GM21423 (cell line): ENCODE results near the gene ARMH3.
"Not testable (repeated sequence)": the region's sequence is repeated elsewhere in the genome, so short reads cannot be mapped to it uniquely, and the experiment has no call there.

Experiments used
- ATAC-seq: cut with Tn5 transposase; IDR thresholded peaks from one replicate; pipeline ENCODE4 v1.9.1; 2021; ENCODE audit warnings: mild to moderate bottlenecking, moderate library complexity; ENCODE audit not compliant: unreplicated experiment

The ARMH3 gene

DNA sequence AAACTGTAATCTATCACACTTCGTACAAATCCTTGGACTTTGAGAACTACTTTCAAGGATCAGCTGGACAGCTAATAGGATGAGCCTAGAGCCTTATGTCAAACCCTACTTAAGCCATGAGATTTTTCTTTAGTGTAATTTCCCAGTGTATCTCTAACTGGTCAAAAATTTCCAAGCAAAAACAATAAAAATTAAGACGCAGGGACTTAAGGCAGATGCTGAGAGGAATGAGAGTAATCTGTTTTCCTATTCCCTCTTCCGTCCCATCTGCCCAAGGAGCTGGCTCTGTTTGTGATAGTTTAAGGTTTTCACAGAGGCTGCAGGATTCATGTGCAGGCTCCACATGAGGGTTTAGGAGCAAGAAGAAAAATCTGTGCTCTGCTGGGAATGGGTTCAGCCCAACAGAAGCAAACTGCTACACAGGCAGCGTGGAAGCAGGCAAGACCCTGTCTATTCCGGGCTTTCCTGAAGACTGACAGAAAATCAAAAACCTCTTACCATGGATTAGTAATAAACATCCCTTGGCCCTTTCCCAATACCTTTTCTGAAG, 62.2 kb downstream of the ARMH3 start:
- ATAC-seq: no peak

DNA sequence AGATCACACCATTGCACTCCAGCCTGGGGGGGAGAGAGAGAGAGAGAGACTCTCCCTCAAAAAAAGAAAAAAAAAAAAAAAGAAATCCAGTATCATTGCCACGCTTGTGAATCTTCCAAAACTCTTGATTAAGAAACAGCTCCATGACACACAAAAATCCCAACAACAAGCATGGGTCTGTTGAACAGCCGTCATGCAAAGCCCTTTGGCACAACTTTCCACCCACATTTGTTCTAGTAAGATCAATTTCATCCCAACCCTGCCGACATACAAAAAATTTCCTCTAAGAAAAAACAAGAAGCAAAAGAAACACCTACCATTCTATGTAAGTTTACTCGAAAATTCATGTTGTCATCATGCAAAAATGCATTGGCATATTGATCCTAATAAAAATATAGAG, 62.8 kb downstream of the ARMH3 start:
- ATAC-seq: no peak

DNA sequence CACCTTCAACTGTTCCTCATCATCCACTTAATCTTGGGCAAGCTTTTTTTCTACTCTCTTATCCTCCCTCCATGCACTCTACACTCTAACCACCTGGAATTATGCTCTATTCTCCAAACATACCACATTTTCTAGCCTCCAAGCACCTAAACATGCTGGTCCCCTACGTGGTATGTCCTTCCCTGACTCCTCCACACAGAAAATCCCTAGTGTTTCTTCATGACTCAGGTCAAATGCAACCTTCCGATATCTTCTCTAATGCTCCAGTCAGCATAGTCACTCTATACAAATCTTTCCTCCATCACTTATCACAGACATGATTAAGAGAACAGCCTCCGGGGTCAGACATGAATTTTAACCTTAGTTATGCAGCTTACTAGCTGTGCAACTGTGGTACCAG, 68.8 kb downstream of the ARMH3 start:
- ATAC-seq: no peak

DNA sequence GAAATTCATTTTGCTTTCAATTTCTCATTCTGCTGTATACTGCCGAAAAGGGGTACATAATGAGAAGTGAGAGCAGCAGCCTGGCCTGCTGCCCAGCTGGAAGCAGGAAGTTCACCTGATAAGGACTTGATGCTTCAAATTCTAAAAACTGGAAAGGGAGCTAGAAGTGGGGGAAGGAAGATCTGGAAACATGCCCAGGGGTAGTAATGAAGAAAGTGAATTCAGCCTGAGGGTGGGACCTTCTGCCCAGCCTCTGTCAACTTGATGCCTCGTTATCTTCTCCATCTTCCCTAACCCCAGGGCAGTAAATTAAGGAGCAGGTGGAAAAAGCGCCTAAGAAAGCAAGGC, 69.4 kb downstream of the ARMH3 start:
- no peak for ATAC-seq

DNA sequence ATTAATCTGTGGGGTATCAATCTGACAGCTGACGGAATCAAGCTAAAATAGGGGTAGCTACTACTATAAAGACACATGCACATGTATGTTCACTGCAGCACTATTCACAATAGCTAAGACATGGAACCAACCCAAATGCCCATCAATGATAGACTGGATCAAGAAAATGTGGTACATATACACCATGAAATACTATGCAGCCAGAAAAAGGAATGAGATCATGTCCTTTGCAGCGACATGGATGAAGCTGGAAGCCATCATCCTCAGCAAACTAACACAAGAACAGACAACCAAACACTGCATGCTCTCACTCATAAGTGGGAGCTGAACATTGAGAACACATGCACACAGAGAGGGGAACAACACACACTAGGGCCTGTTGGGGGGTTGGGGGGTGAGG, 75.3 kb downstream of the ARMH3 start:
- ATAC-seq: not testable (repeated sequence)

- no peak for ATAC-seq
Observed at GRCh38 chr10:101974091-101974971, 81.6 kb downstream of the ARMH3 start.

GRCh38 chr10:101972761-101973160, 83.2 kb downstream of the ARMH3 start:
- no peak for ATAC-seq

GRCh38 chr10:101969412-101969922, 86.5 kb downstream of the ARMH3 start:
- no peak for ATAC-seq

- no peak for ATAC-seq
Observed at GRCh38 chr10:101968940-101969321, 87.0 kb downstream of the ARMH3 start.

DNA sequence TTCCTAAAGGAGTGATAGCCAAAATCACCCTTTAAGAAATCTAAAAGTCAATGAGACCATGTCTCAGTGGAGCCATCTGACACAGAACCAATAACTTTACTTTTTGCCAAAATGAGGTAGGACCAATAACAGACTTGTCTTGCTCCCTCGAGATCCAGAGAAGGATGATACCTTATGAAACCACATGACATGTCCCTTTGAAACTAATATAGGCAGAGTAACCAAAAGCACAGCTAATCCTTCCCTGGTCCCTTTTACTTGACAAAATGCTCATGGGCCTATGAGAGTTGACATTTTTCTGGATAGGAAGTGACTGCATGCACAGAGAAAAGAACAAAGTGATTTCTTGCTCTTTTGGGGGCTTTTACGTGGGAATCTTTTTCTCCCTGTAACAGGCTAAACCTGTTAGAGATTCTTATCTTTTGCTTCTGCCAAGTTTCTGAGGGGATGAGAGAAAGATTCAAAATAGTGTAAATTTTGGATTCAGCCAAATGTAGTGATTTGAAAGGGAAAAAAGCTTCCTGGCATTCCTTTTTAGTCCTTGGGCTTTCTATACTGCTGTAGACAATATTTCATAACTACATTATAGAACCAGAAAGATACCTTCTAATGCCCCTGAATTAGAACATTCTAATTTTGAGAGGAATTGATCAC, 87.6 kb downstream of the ARMH3 start:
- ATAC-seq: no peak

DNA sequence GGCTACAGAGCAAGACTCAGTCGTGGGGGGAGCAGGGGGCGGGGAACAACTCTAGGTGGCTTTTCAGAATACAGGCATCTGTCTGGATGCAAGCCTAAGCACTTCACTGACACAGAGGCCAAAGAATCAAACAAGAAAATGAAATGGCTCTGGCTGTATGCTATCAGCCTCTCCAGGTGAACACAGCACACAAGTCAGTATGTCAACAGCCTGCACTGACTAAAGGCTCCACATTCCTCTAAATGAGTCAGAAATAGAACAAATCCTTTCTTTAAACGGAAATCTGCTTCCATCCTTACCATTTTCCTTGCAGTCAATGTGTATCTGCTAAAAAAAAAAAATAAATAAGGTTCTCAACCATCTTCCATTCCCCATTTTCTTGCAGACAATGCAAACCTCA, 88.3 kb downstream of the ARMH3 start:
- no peak for ATAC-seq

DNA sequence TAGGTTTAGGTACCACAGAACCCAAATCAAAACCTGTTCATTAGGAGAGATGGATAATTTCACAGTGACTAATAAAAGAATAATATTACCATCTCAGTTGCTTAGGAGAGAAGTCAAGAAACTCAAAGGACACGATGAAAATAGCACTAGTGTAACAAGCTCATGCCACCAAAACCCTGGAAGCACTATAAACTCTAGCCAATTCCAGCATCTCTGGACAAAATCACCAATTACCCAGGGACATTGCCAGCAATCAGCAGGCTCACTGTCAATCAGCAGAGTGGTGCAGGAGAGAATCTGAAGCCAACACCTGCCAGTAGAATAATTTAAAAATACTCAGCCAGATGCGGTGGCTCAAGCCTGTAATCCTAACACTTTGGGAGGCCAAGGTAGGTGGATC, 88.9 kb downstream of the ARMH3 start:
- ATAC-seq: no peak

DNA sequence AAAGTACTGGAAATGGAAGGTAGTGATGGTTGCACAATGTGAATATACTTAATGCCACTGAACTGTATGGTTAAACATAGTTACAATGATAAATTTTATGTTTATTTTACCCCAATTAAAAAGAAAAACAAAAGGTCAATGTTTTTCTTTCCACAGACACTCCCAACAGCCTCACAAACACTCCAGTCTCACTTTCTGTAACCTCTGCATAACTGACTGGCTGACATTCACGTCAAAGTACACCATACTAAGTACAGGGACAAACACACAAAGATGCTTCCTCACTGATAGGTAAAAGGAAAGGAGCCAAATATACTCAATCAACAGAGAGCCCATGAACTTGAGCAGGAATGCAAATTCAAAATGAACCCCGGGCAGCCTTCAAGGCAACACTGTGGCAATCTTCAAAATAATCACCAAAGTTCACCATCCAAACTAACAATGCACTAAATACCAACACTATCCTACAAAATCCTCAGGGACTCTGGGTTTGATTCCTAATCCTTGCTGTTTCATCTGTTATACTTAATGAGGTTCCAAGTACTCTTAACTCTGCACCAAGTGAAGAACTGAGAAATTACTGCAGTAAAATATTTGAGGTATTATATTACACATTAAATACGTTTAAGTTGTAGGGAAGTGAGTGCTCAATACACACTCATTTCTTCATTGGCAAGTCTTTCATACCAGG, 90.8 kb downstream of the ARMH3 start:
- no peak for ATAC-seq

DNA sequence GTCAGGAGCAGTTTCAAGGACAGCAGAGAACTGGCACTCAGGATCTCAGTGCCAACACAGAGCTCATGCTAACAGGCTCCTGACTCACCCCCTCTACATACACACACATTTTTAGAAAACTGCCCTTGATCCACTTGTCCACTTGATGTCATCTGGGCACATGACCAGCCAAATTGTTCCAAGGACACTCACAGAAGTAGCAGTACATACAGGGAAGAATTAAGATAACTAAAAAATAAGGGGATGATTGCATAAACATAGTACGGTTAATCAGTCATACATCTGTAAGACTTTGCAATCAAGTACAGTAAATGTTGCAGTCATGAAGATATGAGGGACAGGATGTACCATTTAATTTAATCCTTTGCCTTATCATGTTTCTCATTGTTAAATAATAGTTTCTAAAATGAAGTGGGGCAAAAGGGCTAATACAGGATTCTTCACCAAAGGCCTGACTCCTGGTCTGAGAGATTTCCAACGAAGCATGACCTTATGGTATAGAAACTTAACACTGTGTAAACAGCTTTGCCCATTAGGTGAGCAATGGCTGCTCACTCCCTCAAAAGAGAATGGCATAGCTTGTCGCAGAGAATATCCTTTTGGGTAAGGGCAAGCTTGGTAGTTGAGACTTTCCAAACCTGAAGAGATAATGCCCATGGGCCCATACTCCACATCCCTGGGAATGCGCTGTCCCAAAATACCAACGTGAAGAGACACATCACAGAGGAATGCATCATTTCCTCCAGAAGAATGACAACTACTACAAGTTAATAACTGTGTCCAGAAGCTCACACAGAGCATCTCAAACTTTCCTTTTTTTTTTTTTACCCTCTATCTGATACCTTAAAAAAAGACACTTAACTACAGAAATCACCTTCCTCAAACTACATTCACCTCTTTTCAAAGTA, 94.1 kb downstream of the ARMH3 start:
- ATAC-seq: no peak

GRCh38 chr10:101960879-101961395, 95.0 kb downstream of the ARMH3 start:
- ATAC-seq: no peak

- no peak for ATAC-seq
Observed at GRCh38 chr10:101959346-101959916, 96.5 kb downstream of the ARMH3 start.

- no peak for ATAC-seq
Observed at GRCh38 chr10:101958691-101959090, 97.3 kb downstream of the ARMH3 start.

DNA sequence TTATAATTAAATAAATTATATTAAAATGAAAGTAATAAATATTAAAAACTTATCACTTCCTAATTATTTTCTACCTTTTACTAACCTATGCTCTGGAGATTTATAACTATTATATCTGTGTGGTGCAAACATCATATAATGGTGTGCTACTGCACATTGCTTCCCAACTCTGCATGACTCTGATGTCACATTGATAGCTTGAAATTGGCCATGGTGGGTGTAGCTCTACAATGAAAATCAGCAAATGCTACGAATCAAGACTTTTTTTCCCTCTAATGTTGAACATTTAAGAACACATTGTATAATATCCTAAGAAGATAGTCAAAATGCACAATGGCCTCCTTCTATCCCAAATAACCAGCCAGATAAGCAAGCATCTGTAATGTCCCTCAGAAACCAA, 99.1 kb downstream of the ARMH3 start:
- ATAC-seq: no peak

DNA sequence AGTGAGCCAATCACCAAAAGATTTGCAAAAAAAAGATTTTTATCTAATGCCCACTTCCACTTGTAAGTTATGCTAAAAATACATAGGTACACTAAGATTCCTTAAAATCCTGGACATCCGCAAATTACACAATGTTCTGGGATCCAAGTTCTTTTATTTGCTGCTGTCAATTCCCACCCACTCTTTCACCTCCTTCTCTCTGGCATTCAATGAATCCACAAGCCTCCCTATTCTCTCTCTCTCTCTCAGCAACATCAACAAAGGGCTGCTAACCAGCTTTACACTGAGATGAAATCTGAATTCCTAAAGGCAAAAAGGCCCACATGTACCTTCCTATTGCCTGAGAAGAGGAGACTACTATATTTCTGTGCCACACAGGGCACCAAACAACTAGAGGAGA, 99.9 kb downstream of the ARMH3 start:
- no peak for ATAC-seq

DNA sequence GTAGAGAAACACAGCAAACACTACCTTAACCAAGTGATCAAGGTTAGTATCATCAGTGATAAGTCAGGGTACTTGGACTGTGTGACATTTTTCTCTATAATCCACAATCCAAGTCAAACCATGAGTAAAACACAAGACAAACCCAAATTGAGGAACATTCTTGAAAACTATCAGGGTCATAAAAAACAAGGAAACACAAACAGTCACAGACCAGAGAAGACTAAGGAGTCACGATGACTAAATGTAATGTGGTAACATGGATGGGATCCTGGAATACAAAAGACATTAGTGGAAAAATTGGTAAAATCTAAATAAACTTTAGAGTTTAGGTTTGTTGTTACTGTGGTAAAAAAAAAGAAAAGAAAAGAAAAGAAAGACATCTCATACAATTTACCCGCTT, 103.8 kb downstream of the ARMH3 start:
- ATAC-seq: no peak
